ENCODE results near the gene PLEKHN1. TPM values are rescaled to one million over a fixed set of nuclear protein-coding genes. Genes with fewer than 3 reads are reported as not detected.
"Not testable (repeated sequence)": the region's sequence is repeated elsewhere in the genome, so short reads cannot be mapped to it uniquely, and the experiment has no call there.

PLEKHN1 gene
- polyA plus RNA-seq, 2 donors: 35.6 to 74.7 TPM

- H3K9me3 ChIP-seq (ENCODE audit: control insufficient read depth in 2 of 2, insufficient read depth in 1 of 2, low read depth in 1 of 2, low read length in 1 of 2); H3K27me3 ChIP-seq (ENCODE audit: control insufficient read depth in 1 of 2, insufficient read depth in 2 of 2, low read length in 2 of 2); H3K4me1 ChIP-seq (ENCODE audit: control insufficient read depth in 2 of 2, insufficient read depth in 2 of 2, low read length in 1 of 2); H3K36me3 ChIP-seq (ENCODE audit: control insufficient read depth in 2 of 2, insufficient read depth in 2 of 2, low read length in 1 of 2): not testable (repeated sequence)
- Histone ChIP-seq H3K4me3 (ENCODE audit: low read depth in 1 of 2, low read length in 2 of 2) (peak overlapping the region; percentile 55 to 76), H3K27ac (ENCODE audit: low read depth in 2 of 2, low read length in 1 of 2) (peak overlapping the region; percentile 67 to 90)
- 59 to 62% methylated on average over 13 of the region's 13 CpGs for WGBS, 2 donors
Measured at GRCh38 chr1:1012736-1013104, 46.4 kb downstream of the PLEKHN1 start.

GRCh38 chr1:1013105-1013921 lies 47.0 kb downstream of the PLEKHN1 start, which contains the start of gene ISG15:
Gene ISG15, plus strand, starts transcription at chr1:1013497. Its CDS starts 77 bp downstream, at chr1:1013574.
- Histone ChIP-seq H3K4me3 (ENCODE audit: low read depth in 1 of 2, low read length in 2 of 2) (peak within 1 kb of the TSS; percentile 55 to 76), H3K27me3 (ENCODE audit: control insufficient read depth in 1 of 2, insufficient read depth in 2 of 2, low read length in 2 of 2) (no peaks in the 10 kb centered on the region), H3K4me1 (ENCODE audit: control insufficient read depth in 2 of 2, insufficient read depth in 2 of 2, low read length in 1 of 2) (peaks cover 2 to 9% of the 10 kb centered on the region in 2 donors), H3K27ac (ENCODE audit: low read depth in 2 of 2, low read length in 1 of 2) (peak within 1 kb of the TSS; percentile 81 to 90), H3K9me3 (ENCODE audit: control insufficient read depth in 2 of 2, insufficient read depth in 1 of 2, low read depth in 1 of 2, low read length in 1 of 2) (no peaks in the 10 kb centered on the region), H3K36me3 (ENCODE audit: control insufficient read depth in 2 of 2, insufficient read depth in 2 of 2, low read length in 1 of 2) (no peaks in the 10 kb centered on the region)
- WGBS, 2 donors: 3 to 4% methylated on average over 29 to 30 of the region's 30 CpGs

- 64 to 68% methylated on average over 41 of the region's 41 CpGs for WGBS, 2 donors
- Histone ChIP-seq H3K36me3 (ENCODE audit: control insufficient read depth in 2 of 2, insufficient read depth in 2 of 2, low read length in 1 of 2) (no peaks in the 10 kb centered on the region), H3K4me3 (ENCODE audit: low read depth in 1 of 2, low read length in 2 of 2) (peak overlapping the region; percentile 55 to 76), H3K4me1 (ENCODE audit: control insufficient read depth in 2 of 2, insufficient read depth in 2 of 2, low read length in 1 of 2) (peaks cover 2 to 9% of the 10 kb centered on the region in 2 donors), H3K27ac (ENCODE audit: low read depth in 2 of 2, low read length in 1 of 2) (peak overlapping the region; percentile 81 to 90), H3K9me3 (ENCODE audit: control insufficient read depth in 2 of 2, insufficient read depth in 1 of 2, low read depth in 1 of 2, low read length in 1 of 2) (no peaks in the 10 kb centered on the region), H3K27me3 (ENCODE audit: control insufficient read depth in 1 of 2, insufficient read depth in 2 of 2, low read length in 2 of 2) (no peaks in the 10 kb centered on the region)
Measured at GRCh38 chr1:1013922-1014648, 47.8 kb downstream of the PLEKHN1 start.

GRCh38 chr1:1014799-1015681 lies 48.8 kb downstream of the PLEKHN1 start:
- Histone ChIP-seq H3K36me3 (ENCODE audit: control insufficient read depth in 2 of 2, insufficient read depth in 2 of 2, low read length in 1 of 2) (no peaks in the 10 kb centered on the region), H3K27me3 (ENCODE audit: control insufficient read depth in 1 of 2, insufficient read depth in 2 of 2, low read length in 2 of 2) (no peaks in the 10 kb centered on the region), H3K4me1 (ENCODE audit: control insufficient read depth in 2 of 2, insufficient read depth in 2 of 2, low read length in 1 of 2) (peaks cover 2 to 9% of the 10 kb centered on the region in 2 donors), H3K9me3 (ENCODE audit: control insufficient read depth in 2 of 2, insufficient read depth in 1 of 2, low read depth in 1 of 2, low read length in 1 of 2) (no peaks in the 10 kb centered on the region), H3K27ac (ENCODE audit: low read depth in 2 of 2, low read length in 1 of 2) (no peak overlapping the region), H3K4me3 (ENCODE audit: low read depth in 1 of 2, low read length in 2 of 2) (no peak overlapping the region)
- WGBS, 2 donors: 73 to 74% methylated on average over 20 of the region's 20 CpGs

GRCh38 chr1:1017397-1018320 lies 51.4 kb downstream of the PLEKHN1 start:
- H3K27ac ChIP-seq (ENCODE audit: low read depth in 2 of 2, low read length in 1 of 2); H3K9me3 ChIP-seq (ENCODE audit: control insufficient read depth in 2 of 2, insufficient read depth in 1 of 2, low read depth in 1 of 2, low read length in 1 of 2); H3K27me3 ChIP-seq (ENCODE audit: control insufficient read depth in 1 of 2, insufficient read depth in 2 of 2, low read length in 2 of 2); H3K36me3 ChIP-seq (ENCODE audit: control insufficient read depth in 2 of 2, insufficient read depth in 2 of 2, low read length in 1 of 2); H3K4me3 ChIP-seq (ENCODE audit: low read depth in 1 of 2, low read length in 2 of 2): not testable (repeated sequence)
- H3K4me1 ChIP-seq (ENCODE audit: control insufficient read depth in 2 of 2, insufficient read depth in 2 of 2, low read length in 1 of 2): peaks cover 11 to 17% of the 10 kb centered on the region in 2 donors
- 77 to 81% methylated on average over 16 to 17 of the region's 17 CpGs for WGBS, 2 donors

- not testable (repeated sequence) for H3K27ac ChIP-seq (ENCODE audit: low read depth in 2 of 2, low read length in 1 of 2); H3K9me3 ChIP-seq (ENCODE audit: control insufficient read depth in 2 of 2, insufficient read depth in 1 of 2, low read depth in 1 of 2, low read length in 1 of 2); H3K27me3 ChIP-seq (ENCODE audit: control insufficient read depth in 1 of 2, insufficient read depth in 2 of 2, low read length in 2 of 2); H3K4me3 ChIP-seq (ENCODE audit: low read depth in 1 of 2, low read length in 2 of 2); H3K36me3 ChIP-seq (ENCODE audit: control insufficient read depth in 2 of 2, insufficient read depth in 2 of 2, low read length in 1 of 2)
- H3K4me1 ChIP-seq (ENCODE audit: control insufficient read depth in 2 of 2, insufficient read depth in 2 of 2, low read length in 1 of 2): peaks cover 11 to 17% of the 10 kb centered on the region in 2 donors
- 93 to 95% methylated on average over 20 to 26 of the region's 26 CpGs for WGBS, 2 donors
Measured at GRCh38 chr1:1018321-1018685, 52.0 kb downstream of the PLEKHN1 start.

- WGBS, 2 donors: 1 to 5% methylated on average over 24 to 72 of the region's 91 CpGs
- peak overlapping the region; percentile 49 to 69 for H3K4me3 ChIP-seq (ENCODE audit: low read depth in 1 of 2, low read length in 2 of 2)
- peaks cover 0 to 3% of the 10 kb centered on the region in 2 donors for H3K36me3 ChIP-seq (ENCODE audit: control insufficient read depth in 2 of 2, insufficient read depth in 2 of 2, low read length in 1 of 2)
- H3K9me3 ChIP-seq (ENCODE audit: control insufficient read depth in 2 of 2, insufficient read depth in 1 of 2, low read depth in 1 of 2, low read length in 1 of 2): no peaks in the 10 kb centered on the region
- H3K4me1 ChIP-seq (ENCODE audit: control insufficient read depth in 2 of 2, insufficient read depth in 2 of 2, low read length in 1 of 2): peaks cover 9 to 13% of the 10 kb centered on the region in 2 donors
- peak overlapping the region; percentile 90 to 92 for H3K27ac ChIP-seq (ENCODE audit: low read depth in 2 of 2, low read length in 1 of 2)
- no peaks in the 10 kb centered on the region for H3K27me3 ChIP-seq (ENCODE audit: control insufficient read depth in 1 of 2, insufficient read depth in 2 of 2, low read length in 2 of 2)
Measured at GRCh38 chr1:1019122-1019999, 53.1 kb downstream of the PLEKHN1 start.

GRCh38 chr1:1020000-1020404 lies 53.7 kb downstream of the PLEKHN1 start, which contains the start of gene AGRN:
Gene AGRN, plus strand, starts transcription at chr1:1020120. Its CDS starts 53 bp downstream, at chr1:1020173.
- peak within 1 kb of the TSS; percentile 67 to 69 for H3K4me3 ChIP-seq (ENCODE audit: low read depth in 1 of 2, low read length in 2 of 2)
- peaks cover 9 to 19% of the 10 kb centered on the region in 2 donors for H3K4me1 ChIP-seq (ENCODE audit: control insufficient read depth in 2 of 2, insufficient read depth in 2 of 2, low read length in 1 of 2)
- no peaks in the 10 kb centered on the region for H3K27me3 ChIP-seq (ENCODE audit: control insufficient read depth in 1 of 2, insufficient read depth in 2 of 2, low read length in 2 of 2)
- H3K27ac ChIP-seq (ENCODE audit: low read depth in 2 of 2, low read length in 1 of 2): peak within 1 kb of the TSS; percentile 90 to 92
- 0 to 1% methylated on average over 11 to 55 of the region's 58 CpGs for WGBS, 2 donors
- peaks cover 0 to 3% of the 10 kb centered on the region in 2 donors for H3K36me3 ChIP-seq (ENCODE audit: control insufficient read depth in 2 of 2, insufficient read depth in 2 of 2, low read length in 1 of 2)
- no peaks in the 10 kb centered on the region for H3K9me3 ChIP-seq (ENCODE audit: control insufficient read depth in 2 of 2, insufficient read depth in 1 of 2, low read depth in 1 of 2, low read length in 1 of 2)

Data from esophagus (tissue), 2 donors.